Smooth muscle cell of the brain vasculature (primary cell): ENCODE data around the gene C1QTNF8.
"Not testable (repeated sequence)": the region's sequence is repeated elsewhere in the genome, so short reads cannot be mapped to it uniquely, and the experiment has no call there.

Source experiments
- DNase-seq: peaks from one replicate; pipeline ENCODE4 v3.0.0-alpha.2; 2012; ENCODE audit warnings: low read depth, low spot score

The C1QTNF8 gene

GRCh38 chr16:1093284-1094123 is 2.5 kb downstream of the C1QTNF8 start:
- DNase-seq = no peak

- not testable (repeated sequence) for DNase-seq
Measured at GRCh38 chr16:1092685-1093283, 3.3 kb downstream of the C1QTNF8 start.

GRCh38 chr16:1091992-1092552 is 4.0 kb downstream of the C1QTNF8 start:
- no peak for DNase-seq

GRCh38 chr16:1090620-1091587 is 5.1 kb downstream of the C1QTNF8 start:
- no peak for DNase-seq

GRCh38 chr16:1089822-1090619 is 6.0 kb downstream of the C1QTNF8 start:
- no peak for DNase-seq

GRCh38 chr16:1089439-1089821 is 6.6 kb downstream of the C1QTNF8 start:
- DNase-seq = no peak

- DNase-seq = no peak
Measured at GRCh38 chr16:1088295-1089170, 7.5 kb downstream of the C1QTNF8 start.

GRCh38 chr16:1086443-1086842 is 9.6 kb downstream of the C1QTNF8 start:
- not testable (repeated sequence) for DNase-seq

- DNase-seq = no peak
Measured at GRCh38 chr16:1084971-1085370, 11.1 kb downstream of the C1QTNF8 start.

GRCh38 chr16:1082952-1083675 is 12.9 kb downstream of the C1QTNF8 start:
- DNase-seq = no peak

GRCh38 chr16:1082266-1082951 is 13.6 kb downstream of the C1QTNF8 start:
- no peak for DNase-seq

GRCh38 chr16:1081734-1082265 is 14.2 kb downstream of the C1QTNF8 start:
- DNase-seq = no peak

- DNase-seq = no peak
Measured at GRCh38 chr16:1080801-1081733, 15.0 kb downstream of the C1QTNF8 start.

- no peak for DNase-seq
Measured at GRCh38 chr16:1079786-1080525, 16.1 kb downstream of the C1QTNF8 start.

- DNase-seq = no peak
Measured at GRCh38 chr16:1079341-1079740, 16.7 kb downstream of the C1QTNF8 start.

- DNase-seq = no peak
Measured at GRCh38 chr16:1078579-1079021, 17.4 kb downstream of the C1QTNF8 start.
